Calu3 (cell line): ENCODE results near the gene SUN3. TPM values are rescaled to one million over a fixed set of nuclear protein-coding genes. Genes with fewer than 3 reads are reported as not detected.

Experiments
- BruUV-seq: library from RNA; stranded (reverse); fragments of 400-500 nt; replicated peaks from 2 replicates; lab custom pipeline; 2021; lab: Mats Ljungman, UMichigan
- CTCF ChIA-PET: fragments of 300-600 bp; sonication (Branson Sonifier 250); formaldehyde crosslinking; loops from one replicate; lab custom pipeline; 2022; ENCODE audit warnings: antibody characterized with exemption; lab: Charles Lee
- DNase-seq: peaks from one replicate; pipeline ENCODE4 v3.0.0; 2022
- H3K27ac Mint-ChIP-seq: one replicate; pipeline ENCODE4 v1.8.0; 2022; ENCODE audit warnings: mixed read lengths; ENCODE audit not compliant: unreplicated experiment
- H3K27me3 Mint-ChIP-seq: one replicate; pipeline ENCODE4 v1.8.0; 2022; ENCODE audit warnings: mixed read lengths; ENCODE audit not compliant: unreplicated experiment
- H3K36me3 Mint-ChIP-seq: one replicate; pipeline ENCODE4 v1.8.0; 2022; ENCODE audit warnings: mild to moderate bottlenecking, moderate library complexity, mixed read lengths; ENCODE audit not compliant: insufficient read depth, unreplicated experiment
- H3K4me1 Mint-ChIP-seq: one replicate; pipeline ENCODE4 v1.8.0; 2022; ENCODE audit warnings: mild to moderate bottlenecking, low read depth, mixed read lengths; ENCODE audit not compliant: unreplicated experiment
- H3K4me3 Mint-ChIP-seq: one replicate; pipeline ENCODE4 v1.8.0; 2022; ENCODE audit warnings: mild to moderate bottlenecking, low read depth, moderate library complexity, mixed read lengths; ENCODE audit not compliant: unreplicated experiment
- H3K9me3 Mint-ChIP-seq: one replicate; pipeline ENCODE4 v1.8.0; 2022; ENCODE audit warnings: low read depth, mixed read lengths; ENCODE audit not compliant: unreplicated experiment
- CTCF ChIP-seq: fragments of 200-600 bp; IDR thresholded peaks from one replicate; pipeline ENCODE4 v1.8.0; 2022; ENCODE audit warnings: antibody characterized with exemption; ENCODE audit not compliant: unreplicated experiment
- intact Hi-C: fragments of 100-400 bp; cut with micrococcal nuclease; formaldehyde crosslinking; loops from one replicate; pipeline ENCODE4 v1.10.0; 2022; ENCODE audit not compliant: unreplicated experiment
- total RNA-seq: library from RNA; stranded (reverse); gene quantifications from 2 replicates; pipeline ENCODE4 v1.2.3, GENCODE V29; 2022

SUN3 gene
- total RNA-seq, 1 experiment from 2014 or later = 1.8 TPM

- H3K36me3 Mint-ChIP-seq = no peaks in the 10 kb centered on the region
- H3K27ac Mint-ChIP-seq = no peak overlapping the region
- H3K4me1 Mint-ChIP-seq = peaks cover 34% of the 10 kb centered on the region
- no TSS peak for BruUV-seq
- no peak for TF ChIP-seq CTCF
- DNase-seq = no peak
- CTCF ChIA-PET = no interaction called here
- peaks cover 10% of the 10 kb centered on the region for H3K9me3 Mint-ChIP-seq
- H3K27me3 Mint-ChIP-seq = no peaks in the 10 kb centered on the region
- H3K4me3 Mint-ChIP-seq = no peak overlapping the region
- intact Hi-C loops = loop anchor here (2.0 kb wide), 1 partner anchor 13 kb away; no protein-coding TSS in a partner anchor
Observed at GRCh38 chr7:48067475-48067874, 38.6 kb upstream of the SUN3 start.

- no peak overlapping the region for H3K4me3 Mint-ChIP-seq
- TF ChIP-seq CTCF = no peak
- no peak for DNase-seq
- no peaks in the 10 kb centered on the region for H3K36me3 Mint-ChIP-seq
- no TSS peak for BruUV-seq
- no peak overlapping the region for H3K27ac Mint-ChIP-seq
- H3K27me3 Mint-ChIP-seq = no peaks in the 10 kb centered on the region
- H3K9me3 Mint-ChIP-seq = peaks cover 4% of the 10 kb centered on the region
- H3K4me1 Mint-ChIP-seq = peaks cover 34% of the 10 kb centered on the region
- intact Hi-C loops = no loop called here
- CTCF ChIA-PET = no interaction called here
Observed at GRCh38 chr7:48063985-48064384, 35.1 kb upstream of the SUN3 start.

GRCh38 chr7:48059706-48060105, 30.8 kb upstream of the SUN3 start:
- BruUV-seq = no TSS peak
- no peaks in the 10 kb centered on the region for H3K27me3 Mint-ChIP-seq
- H3K27ac Mint-ChIP-seq = no peak overlapping the region
- no peaks in the 10 kb centered on the region for H3K36me3 Mint-ChIP-seq
- H3K9me3 Mint-ChIP-seq = peaks cover 11% of the 10 kb centered on the region
- no peak for DNase-seq
- no peak overlapping the region for H3K4me3 Mint-ChIP-seq
- peaks cover 4% of the 10 kb centered on the region for H3K4me1 Mint-ChIP-seq
- no peak for TF ChIP-seq CTCF
- CTCF ChIA-PET = interaction anchor here (1.0 kb wide), 1 partner anchor 34 kb away, joined by 3 read pairs; no protein-coding TSS in a partner anchor
- intact Hi-C loops = no loop called here

- no peaks in the 10 kb centered on the region for H3K27me3 Mint-ChIP-seq
- CTCF ChIA-PET = no interaction called here
- no peak overlapping the region for H3K4me3 Mint-ChIP-seq
Observed at GRCh38 chr7:48058990-48059389, 30.1 kb upstream of the SUN3 start.

More at GRCh38 chr7:48058990-48059389, 30.1 kb upstream of the SUN3 start:
- DNase-seq = no peak
- TF ChIP-seq CTCF = no peak
- intact Hi-C loops = no loop called here
- no TSS peak for BruUV-seq
- H3K36me3 Mint-ChIP-seq = no peaks in the 10 kb centered on the region
- peaks cover 11% of the 10 kb centered on the region for H3K9me3 Mint-ChIP-seq
- no peak overlapping the region for H3K27ac Mint-ChIP-seq
- no peaks in the 10 kb centered on the region for H3K4me1 Mint-ChIP-seq
